ENCODE results near the gene TEX19.
"Not testable (repeated sequence)": the region's sequence is repeated elsewhere in the genome, so short reads cannot be mapped to it uniquely, and the experiment has no call there.

Gene TEX19

GRCh38 chr17:82377924-82378740, 19.1 kb downstream of the TEX19 start:
- no peak for TF ChIP-seq CTCF (IDR thresholded peaks at IDR 0.05; ENCODE audit: low read depth, low read length, missing control alignments)
- H3K4me3 ChIP-seq (ENCODE audit: low read depth, low read length), result no peak overlapping the region
- DNase-seq (ENCODE audit: low read depth), result no peak

- no peak for DNase-seq (ENCODE audit: low read depth)
- no peak for TF ChIP-seq CTCF (IDR thresholded peaks at IDR 0.05; ENCODE audit: low read depth, low read length, missing control alignments)
Observed at GRCh38 chr17:82378741-82379021, 19.6 kb downstream of the TEX19 start.

DNA sequence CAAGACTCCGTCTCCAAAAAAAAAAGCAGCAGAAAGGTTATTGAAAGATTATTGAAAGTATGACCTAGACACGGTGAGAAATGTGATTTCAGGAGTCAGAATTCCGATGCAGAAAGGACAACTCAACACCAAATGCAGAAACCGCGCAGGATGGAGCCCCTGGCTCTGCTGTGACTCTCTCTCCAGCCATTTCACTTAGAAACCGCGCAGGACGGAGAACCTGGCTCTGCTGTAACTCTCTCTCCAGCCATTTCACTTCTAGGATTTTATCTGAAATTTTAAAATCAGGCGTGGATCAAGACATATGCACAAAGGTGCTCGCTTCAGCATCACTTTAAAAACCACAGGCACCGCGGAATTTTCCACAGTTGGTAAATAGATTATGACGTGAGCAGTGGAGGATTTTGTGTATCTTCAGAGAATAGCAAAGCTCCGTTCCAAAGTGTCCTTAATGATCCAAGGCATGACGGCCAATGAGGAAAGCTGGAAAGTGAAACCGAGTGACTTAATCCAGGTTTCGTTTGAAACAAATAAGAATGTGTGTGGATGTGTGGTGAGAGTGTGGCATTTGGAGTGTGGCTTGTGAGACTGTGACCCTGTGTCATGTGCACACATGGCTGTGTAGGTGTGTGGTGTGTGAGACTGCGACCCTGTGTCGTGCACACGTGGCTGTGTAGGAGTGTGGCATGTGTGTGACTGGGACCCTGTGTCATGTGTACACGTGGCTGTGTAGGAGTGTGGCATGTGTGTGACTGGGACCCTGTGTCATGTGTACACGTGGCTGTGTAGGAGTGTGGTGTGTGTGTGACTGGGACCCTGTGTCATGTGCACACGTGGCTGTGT, 22.0 kb downstream of the TEX19 start:
- no peak for DNase-seq (ENCODE audit: low read depth)
- no peak for TF ChIP-seq CTCF (IDR thresholded peaks at IDR 0.05; ENCODE audit: low read depth, low read length, missing control alignments)
- H3K4me3 ChIP-seq (ENCODE audit: low read depth, low read length), result no peak overlapping the region

More at GRCh38 chr17:82378741-82379021, 19.6 kb downstream of the TEX19 start:
- no peak overlapping the region for H3K4me3 ChIP-seq (ENCODE audit: low read depth, low read length)

DNA sequence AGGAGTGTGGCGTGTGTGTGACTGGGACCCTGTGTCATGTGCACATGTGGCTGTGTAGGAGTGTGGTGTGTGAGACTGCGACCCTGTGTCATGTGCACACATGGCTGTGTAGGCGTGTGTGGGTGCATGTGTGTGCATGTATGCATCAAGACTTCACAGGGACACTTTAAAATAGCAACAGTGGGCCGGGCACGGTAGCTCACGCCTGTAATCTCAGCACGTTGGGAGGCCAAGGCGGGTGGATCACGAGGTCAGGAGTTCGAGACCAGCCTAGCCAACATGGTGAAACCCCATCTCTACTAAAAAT, 22.6 kb downstream of the TEX19 start:
- not testable (repeated sequence) for DNase-seq (ENCODE audit: low read depth); H3K4me3 ChIP-seq (ENCODE audit: low read depth, low read length)

GRCh38 chr17:82382220-82382932, 23.3 kb downstream of the TEX19 start:
- H3K4me3 ChIP-seq (ENCODE audit: low read depth, low read length); DNase-seq (ENCODE audit: low read depth): not testable (repeated sequence)

- no peak overlapping the region for H3K4me3 ChIP-seq (ENCODE audit: low read depth, low read length)
- DNase-seq (ENCODE audit: low read depth), result no peak
- no peak for TF ChIP-seq CTCF (IDR thresholded peaks at IDR 0.05; ENCODE audit: low read depth, low read length, missing control alignments)
Observed at GRCh38 chr17:82382933-82383255, 23.8 kb downstream of the TEX19 start.

DNA sequence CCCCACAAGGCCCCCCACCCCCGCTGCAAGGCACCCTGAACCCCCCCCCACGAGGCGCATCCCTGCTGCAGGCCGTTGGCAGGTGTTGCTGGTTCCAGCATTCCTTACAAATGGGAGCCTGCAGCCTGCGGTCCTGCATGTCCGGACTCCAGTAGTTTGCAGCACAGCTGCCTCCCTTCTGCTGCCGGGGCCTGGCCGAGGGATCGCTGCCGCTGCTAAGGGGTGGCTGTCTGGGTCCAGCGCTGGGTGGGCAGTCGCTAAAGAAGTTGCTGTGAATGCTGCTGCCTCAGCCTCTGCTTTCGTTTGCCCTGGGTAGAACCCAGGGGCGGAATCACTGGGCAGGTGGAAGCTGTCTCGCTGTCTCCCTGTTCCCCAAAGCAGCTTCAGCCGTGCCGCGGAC, 24.4 kb downstream of the TEX19 start:
- no peak for DNase-seq (ENCODE audit: low read depth)
- no peak overlapping the region for H3K4me3 ChIP-seq (ENCODE audit: low read depth, low read length)
- TF ChIP-seq CTCF (IDR thresholded peaks at IDR 0.05; ENCODE audit: low read depth, low read length, missing control alignments), result no peak

Data from GM12864 (cell line).